Measurements from ENCODE around the gene F2RL2. TPM values are rescaled to one million over a fixed set of nuclear protein-coding genes. Genes with fewer than 3 reads are reported as not detected.

The F2RL2 gene, protein sequence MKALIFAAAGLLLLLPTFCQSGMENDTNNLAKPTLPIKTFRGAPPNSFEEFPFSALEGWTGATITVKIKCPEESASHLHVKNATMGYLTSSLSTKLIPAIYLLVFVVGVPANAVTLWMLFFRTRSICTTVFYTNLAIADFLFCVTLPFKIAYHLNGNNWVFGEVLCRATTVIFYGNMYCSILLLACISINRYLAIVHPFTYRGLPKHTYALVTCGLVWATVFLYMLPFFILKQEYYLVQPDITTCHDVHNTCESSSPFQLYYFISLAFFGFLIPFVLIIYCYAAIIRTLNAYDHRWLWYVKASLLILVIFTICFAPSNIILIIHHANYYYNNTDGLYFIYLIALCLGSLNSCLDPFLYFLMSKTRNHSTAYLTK
- 1 to 10 TPM in 1 of 2 donors, under 1 TPM in 1; 0.08 to 1.0 TPM for total RNA-seq
- polyA plus RNA-seq, result 1 to 10 TPM in 1 of 2 donors, under 1 TPM in 1; 0.54 to 1.3 TPM

DNA sequence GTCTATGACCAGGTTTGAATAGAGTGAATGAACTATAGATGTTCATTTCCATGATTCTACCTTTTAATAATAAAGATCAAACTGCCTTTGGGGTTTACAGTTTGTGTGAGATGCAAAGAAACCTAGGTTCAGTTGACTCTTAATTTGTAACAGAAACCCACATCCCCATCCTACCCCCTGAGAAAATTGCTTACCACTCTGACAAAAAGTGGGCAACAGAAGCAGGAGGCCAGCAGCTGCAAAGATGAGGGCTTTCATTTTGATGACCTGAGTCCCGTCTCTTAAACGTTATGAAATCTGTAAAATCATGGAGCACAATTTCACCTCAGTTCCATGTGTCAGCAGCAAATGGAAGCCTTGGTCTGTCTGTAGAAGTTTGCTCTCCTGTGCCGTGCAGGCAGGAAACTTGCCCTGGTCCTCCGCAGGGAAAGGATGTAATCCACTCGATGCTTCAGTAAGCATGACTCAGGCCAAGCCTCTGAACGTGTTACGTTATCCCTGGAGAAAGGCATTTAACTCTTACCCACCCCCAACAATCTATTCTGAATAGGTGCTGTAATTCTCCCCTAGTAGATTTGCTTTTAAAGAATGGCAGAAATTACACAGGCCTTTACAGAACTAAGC, at the start of gene F2RL2:
Gene F2RL2, minus strand, starts transcription at position 431 of the 624 bp plus-strand sequence. Its CDS starts 173 bp downstream, at position 258.
- Histone ChIP-seq H3K36me3 (ENCODE audit: control insufficient read depth in 4 of 4, insufficient read depth in 3 of 4, low read depth in 1 of 4, low read length in 3 of 4) (peaks cover 0 to 8% (median 6%) of the 10 kb centered on the region in 4 donors), H3K27ac (ENCODE audit: low read depth in 1 of 2, low read length in 2 of 2) (no peak within 1 kb of the TSS), H3K9ac (ENCODE audit: low read depth in 1 of 2, low read length in 2 of 2) (no peak within 1 kb of the TSS), H3K27me3 (ENCODE audit: control insufficient read depth in 4 of 4, insufficient read depth in 4 of 4, low read length in 3 of 4) (no peaks in the 10 kb centered on the region), H3K4me3 (ENCODE audit: low read depth in 1 of 3, low read length in 3 of 3) (no peak within 1 kb of the TSS), H3K4me1 (ENCODE audit: control insufficient read depth in 4 of 4, insufficient read depth in 4 of 4, low read length in 3 of 4) (no peaks in the 10 kb centered on the region), H3K9me3 (ENCODE audit: control insufficient read depth in 4 of 4, low read length in 3 of 4) (no peaks in the 10 kb centered on the region)
- 44% methylated on average over 7 of the region's 7 CpGs for WGBS
- no peak for DNase-seq (ENCODE audit: low spot score)
- TF ChIP-seq, protein P1, sequence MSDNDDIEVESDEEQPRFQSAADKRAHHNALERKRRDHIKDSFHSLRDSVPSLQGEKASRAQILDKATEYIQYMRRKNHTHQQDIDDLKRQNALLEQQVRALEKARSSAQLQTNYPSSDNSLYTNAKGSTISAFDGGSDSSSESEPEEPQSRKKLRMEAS (IDR thresholded peaks at IDR 0.05), result no peak
- TF ChIP-seq, protein P2, sequence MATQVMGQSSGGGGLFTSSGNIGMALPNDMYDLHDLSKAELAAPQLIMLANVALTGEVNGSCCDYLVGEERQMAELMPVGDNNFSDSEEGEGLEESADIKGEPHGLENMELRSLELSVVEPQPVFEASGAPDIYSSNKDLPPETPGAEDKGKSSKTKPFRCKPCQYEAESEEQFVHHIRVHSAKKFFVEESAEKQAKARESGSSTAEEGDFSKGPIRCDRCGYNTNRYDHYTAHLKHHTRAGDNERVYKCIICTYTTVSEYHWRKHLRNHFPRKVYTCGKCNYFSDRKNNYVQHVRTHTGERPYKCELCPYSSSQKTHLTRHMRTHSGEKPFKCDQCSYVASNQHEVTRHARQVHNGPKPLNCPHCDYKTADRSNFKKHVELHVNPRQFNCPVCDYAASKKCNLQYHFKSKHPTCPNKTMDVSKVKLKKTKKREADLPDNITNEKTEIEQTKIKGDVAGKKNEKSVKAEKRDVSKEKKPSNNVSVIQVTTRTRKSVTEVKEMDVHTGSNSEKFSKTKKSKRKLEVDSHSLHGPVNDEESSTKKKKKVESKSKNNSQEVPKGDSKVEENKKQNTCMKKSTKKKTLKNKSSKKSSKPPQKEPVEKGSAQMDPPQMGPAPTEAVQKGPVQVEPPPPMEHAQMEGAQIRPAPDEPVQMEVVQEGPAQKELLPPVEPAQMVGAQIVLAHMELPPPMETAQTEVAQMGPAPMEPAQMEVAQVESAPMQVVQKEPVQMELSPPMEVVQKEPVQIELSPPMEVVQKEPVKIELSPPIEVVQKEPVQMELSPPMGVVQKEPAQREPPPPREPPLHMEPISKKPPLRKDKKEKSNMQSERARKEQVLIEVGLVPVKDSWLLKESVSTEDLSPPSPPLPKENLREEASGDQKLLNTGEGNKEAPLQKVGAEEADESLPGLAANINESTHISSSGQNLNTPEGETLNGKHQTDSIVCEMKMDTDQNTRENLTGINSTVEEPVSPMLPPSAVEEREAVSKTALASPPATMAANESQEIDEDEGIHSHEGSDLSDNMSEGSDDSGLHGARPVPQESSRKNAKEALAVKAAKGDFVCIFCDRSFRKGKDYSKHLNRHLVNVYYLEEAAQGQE (IDR thresholded peaks at IDR 0.05), result no peak

DNA sequence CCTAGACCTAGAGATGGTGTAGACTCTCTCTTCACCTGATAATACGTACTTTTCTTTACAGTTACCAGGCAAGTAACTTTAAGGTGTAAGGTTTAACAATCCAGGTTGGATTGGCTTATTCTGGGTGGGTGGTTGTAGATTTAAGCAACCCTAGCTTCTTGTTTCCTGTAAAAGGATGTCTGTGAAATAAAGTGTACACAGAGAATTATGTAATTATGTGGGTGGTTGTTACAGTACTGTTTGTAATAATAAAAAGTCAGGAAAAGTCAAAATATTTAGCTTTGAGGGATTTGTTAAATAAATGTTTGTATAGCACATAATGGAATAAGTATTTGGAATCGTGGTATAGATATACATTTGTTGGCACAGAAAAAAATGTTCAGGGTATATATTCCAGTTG, 49.0 kb upstream of the F2RL2 start:
- 77% methylated on average over 2 of the region's 2 CpGs for WGBS
- no peak overlapping the region for H3K4me3 ChIP-seq (ENCODE audit: low read depth in 1 of 3, low read length in 3 of 3)
- H3K4me1 ChIP-seq (ENCODE audit: control insufficient read depth in 4 of 4, insufficient read depth in 4 of 4, low read length in 3 of 4), result no peaks in the 10 kb centered on the region
- no peak overlapping the region for H3K27ac ChIP-seq (ENCODE audit: low read depth in 1 of 2, low read length in 2 of 2)
- no peak overlapping the region for H3K9ac ChIP-seq (ENCODE audit: low read depth in 1 of 2, low read length in 2 of 2)
- H3K36me3 ChIP-seq (ENCODE audit: control insufficient read depth in 4 of 4, insufficient read depth in 3 of 4, low read depth in 1 of 4, low read length in 3 of 4), result peaks cover 4 to 59% (median 49%) of the 10 kb centered on the region in 4 donors
- no peak for TF ChIP-seq RXRA (IDR thresholded peaks at IDR 0.05)
- TF ChIP-seq, protein P1 (IDR thresholded peaks at IDR 0.05), result no peak
- no peaks in the 10 kb centered on the region for H3K9me3 ChIP-seq (ENCODE audit: control insufficient read depth in 4 of 4, low read length in 3 of 4)
- no peak for DNase-seq (ENCODE audit: low spot score)
- no peaks in the 10 kb centered on the region for H3K27me3 ChIP-seq (ENCODE audit: control insufficient read depth in 4 of 4, insufficient read depth in 4 of 4, low read length in 3 of 4)

DNA sequence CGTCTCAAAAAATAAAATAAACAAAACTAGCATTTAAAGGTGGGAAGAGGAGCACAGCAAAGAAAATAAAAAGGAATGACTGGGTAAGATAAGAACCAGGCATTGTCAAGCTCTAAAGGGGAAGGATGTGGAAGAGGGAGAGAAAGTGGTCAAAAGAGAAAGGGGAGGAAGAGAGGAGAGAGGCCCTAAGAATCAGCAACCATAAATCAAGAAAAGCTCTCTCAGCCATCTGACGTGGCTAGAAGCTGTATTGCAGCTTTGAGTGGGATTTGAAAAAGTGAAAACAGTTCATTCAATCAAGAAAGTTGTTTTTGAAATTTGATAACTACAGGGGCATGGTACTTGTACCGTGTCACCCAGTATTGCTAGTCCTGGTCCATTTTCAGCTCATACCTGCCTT, 47.3 kb upstream of the F2RL2 start:
- Histone ChIP-seq H3K27me3 (ENCODE audit: control insufficient read depth in 4 of 4, insufficient read depth in 4 of 4, low read length in 3 of 4) (no peaks in the 10 kb centered on the region), H3K27ac (ENCODE audit: low read depth in 1 of 2, low read length in 2 of 2) (no peak overlapping the region), H3K4me3 (ENCODE audit: low read depth in 1 of 3, low read length in 3 of 3) (no peak overlapping the region), H3K4me1 (ENCODE audit: control insufficient read depth in 4 of 4, insufficient read depth in 4 of 4, low read length in 3 of 4) (no peaks in the 10 kb centered on the region), H3K9ac (ENCODE audit: low read depth in 1 of 2, low read length in 2 of 2) (no peak overlapping the region), H3K36me3 (ENCODE audit: control insufficient read depth in 4 of 4, insufficient read depth in 3 of 4, low read depth in 1 of 4, low read length in 3 of 4) (peaks cover 9 to 65% (median 49%) of the 10 kb centered on the region in 4 donors), H3K9me3 (ENCODE audit: control insufficient read depth in 4 of 4, low read length in 3 of 4) (no peaks in the 10 kb centered on the region)
- TF ChIP-seq EGR1 (IDR thresholded peaks at IDR 0.05; ENCODE audit: low read depth in 2 of 2), result no peak
- TF ChIP-seq GABPA (IDR thresholded peaks at IDR 0.05 in 1 of 2, conservative IDR thresholded peaks at IDR 0.05 in 1 of 2), result no peak
- no peak for TF ChIP-seq RAD21 (IDR thresholded peaks at IDR 0.05)
- TF ChIP-seq, protein P3, sequence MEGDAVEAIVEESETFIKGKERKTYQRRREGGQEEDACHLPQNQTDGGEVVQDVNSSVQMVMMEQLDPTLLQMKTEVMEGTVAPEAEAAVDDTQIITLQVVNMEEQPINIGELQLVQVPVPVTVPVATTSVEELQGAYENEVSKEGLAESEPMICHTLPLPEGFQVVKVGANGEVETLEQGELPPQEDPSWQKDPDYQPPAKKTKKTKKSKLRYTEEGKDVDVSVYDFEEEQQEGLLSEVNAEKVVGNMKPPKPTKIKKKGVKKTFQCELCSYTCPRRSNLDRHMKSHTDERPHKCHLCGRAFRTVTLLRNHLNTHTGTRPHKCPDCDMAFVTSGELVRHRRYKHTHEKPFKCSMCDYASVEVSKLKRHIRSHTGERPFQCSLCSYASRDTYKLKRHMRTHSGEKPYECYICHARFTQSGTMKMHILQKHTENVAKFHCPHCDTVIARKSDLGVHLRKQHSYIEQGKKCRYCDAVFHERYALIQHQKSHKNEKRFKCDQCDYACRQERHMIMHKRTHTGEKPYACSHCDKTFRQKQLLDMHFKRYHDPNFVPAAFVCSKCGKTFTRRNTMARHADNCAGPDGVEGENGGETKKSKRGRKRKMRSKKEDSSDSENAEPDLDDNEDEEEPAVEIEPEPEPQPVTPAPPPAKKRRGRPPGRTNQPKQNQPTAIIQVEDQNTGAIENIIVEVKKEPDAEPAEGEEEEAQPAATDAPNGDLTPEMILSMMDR (IDR thresholded peaks at IDR 0.05; ENCODE audit: low read depth, low read length, missing input control), result no peak
- TF ChIP-seq, protein P4, sequence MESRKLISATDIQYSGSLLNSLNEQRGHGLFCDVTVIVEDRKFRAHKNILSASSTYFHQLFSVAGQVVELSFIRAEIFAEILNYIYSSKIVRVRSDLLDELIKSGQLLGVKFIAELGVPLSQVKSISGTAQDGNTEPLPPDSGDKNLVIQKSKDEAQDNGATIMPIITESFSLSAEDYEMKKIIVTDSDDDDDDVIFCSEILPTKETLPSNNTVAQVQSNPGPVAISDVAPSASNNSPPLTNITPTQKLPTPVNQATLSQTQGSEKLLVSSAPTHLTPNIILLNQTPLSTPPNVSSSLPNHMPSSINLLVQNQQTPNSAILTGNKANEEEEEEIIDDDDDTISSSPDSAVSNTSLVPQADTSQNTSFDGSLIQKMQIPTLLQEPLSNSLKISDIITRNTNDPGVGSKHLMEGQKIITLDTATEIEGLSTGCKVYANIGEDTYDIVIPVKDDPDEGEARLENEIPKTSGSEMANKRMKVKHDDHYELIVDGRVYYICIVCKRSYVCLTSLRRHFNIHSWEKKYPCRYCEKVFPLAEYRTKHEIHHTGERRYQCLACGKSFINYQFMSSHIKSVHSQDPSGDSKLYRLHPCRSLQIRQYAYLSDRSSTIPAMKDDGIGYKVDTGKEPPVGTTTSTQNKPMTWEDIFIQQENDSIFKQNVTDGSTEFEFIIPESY (IDR thresholded peaks at IDR 0.05), result no peak
- 92% methylated on average over 3 of the region's 3 CpGs for WGBS
- no peak for DNase-seq (ENCODE audit: low spot score)

Measured in liver (tissue), 9 donors.